Stomach (tissue), 4 donors: Measurements from ENCODE around the gene CDC42SE2.

ENCODE experiments used
- CTCF ChIP-seq, 7 experiments: fragments of 450-650 bp in 4 of 7; fragments of 200-600 bp in 3 of 7; sonication (generic) in 3 of 7; IDR thresholded peaks; one replicate each; pipeline ENCODE4 v1.5.1; 2016 to 2019; ENCODE audit warnings: antibody characterized with exemption in 7 of 7, control low read depth in 2 of 7, mild to moderate bottlenecking in 1 of 7
- POLR2A ChIP-seq, 4 donors: fragments of 450-650 bp; IDR thresholded peaks; one replicate each; pipeline ENCODE4 v1.6.1; 2016; ENCODE audit warnings: antibody characterized with exemption in 4 of 4, control low read depth in 2 of 4, mild to moderate bottlenecking in 1 of 4, moderate library complexity in 1 of 4
- POLR2AphosphoS5 ChIP-seq, 3 donors: sonication (generic); formaldehyde crosslinking; IDR thresholded peaks; one replicate each; pipeline ENCODE4 v1.6.1; 2016; ENCODE audit warnings: antibody characterized with exemption in 3 of 3

DNA sequence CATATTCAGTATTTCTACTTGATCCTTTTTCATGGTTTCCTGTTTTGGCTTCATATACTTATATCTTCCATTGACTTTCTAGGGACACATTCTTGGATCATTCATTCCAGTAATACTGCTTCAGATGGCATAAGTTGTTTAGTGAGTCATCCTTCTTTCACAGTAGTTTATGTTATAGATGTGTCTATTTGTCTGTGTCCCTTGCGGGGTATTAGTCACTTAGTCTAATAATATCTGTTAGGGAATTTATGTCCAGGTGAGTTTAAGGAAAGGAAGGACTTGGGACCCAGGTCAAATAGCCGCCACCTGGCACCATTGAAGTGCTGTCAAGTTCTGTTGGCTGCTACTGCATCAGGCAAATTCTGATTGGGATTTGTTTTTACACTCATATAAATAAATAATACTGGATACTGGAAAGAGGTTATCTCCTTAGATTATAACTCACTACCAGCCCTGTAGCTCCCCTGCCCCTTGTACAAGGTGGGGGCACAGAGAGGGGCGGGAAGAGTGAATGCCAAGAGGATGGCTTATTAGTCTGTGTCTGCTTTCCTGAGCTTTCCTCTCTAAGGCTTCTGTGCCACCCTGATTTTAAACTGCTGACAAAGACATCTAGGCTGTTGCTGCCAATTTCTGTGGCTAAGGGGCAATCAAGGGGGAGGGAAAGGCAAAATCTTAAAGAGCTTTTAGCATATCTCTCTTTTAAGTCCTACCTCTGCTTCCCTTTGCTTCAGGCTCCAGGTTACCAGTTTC lies 64.9 kb downstream of the CDC42SE2 start:
- no peak for TF ChIP-seq CTCF (IDR thresholded peaks at IDR 0.05)
- no peak for TF ChIP-seq POLR2A (IDR thresholded peaks at IDR 0.05)
- TF ChIP-seq POLR2AphosphoS5 (IDR thresholded peaks at IDR 0.05), result no peak
